ENCODE measurements around the gene IPCEF1.

The IPCEF1 gene

DNA sequence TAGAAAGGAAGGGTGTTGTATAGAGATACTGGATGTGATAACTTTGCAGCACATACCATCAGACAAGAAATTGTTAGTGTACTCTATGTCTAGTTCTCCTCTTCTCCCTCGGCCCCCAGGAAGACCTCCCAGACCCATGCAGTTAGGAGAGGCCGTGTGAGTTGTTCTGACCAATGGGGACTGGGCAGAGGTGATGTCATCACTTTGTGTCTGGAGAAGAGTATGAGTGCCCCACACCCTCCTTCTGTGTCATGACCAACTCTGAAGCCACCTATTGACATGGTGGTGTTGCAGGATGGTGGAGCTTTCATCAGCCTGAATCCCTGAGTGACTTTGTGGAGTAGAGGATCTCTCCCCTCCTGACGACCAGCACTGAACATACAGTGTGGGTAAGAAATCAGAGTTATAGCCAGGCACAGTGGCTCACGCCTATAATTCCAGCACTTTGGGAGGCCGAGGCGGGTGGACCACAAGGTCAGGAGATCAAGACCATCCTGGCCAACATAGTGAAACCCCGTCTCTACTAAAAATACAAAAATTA is 72.2 kb downstream of the IPCEF1 start:
- no peak for DNase-seq
- in situ Hi-C loops (cut with HindIII; ENCODE audit: low pct_ligation_motif_present, low sequenced_read_pairs): no loop called here
- H3K27me3 ChIP-seq (replicated peaks): no peaks in the 10 kb centered on the region
- H3K36me3 ChIP-seq (replicated peaks): no peaks in the 10 kb centered on the region
- no peak overlapping the region for H3K27ac ChIP-seq
- TF ChIP-seq, protein P1, sequence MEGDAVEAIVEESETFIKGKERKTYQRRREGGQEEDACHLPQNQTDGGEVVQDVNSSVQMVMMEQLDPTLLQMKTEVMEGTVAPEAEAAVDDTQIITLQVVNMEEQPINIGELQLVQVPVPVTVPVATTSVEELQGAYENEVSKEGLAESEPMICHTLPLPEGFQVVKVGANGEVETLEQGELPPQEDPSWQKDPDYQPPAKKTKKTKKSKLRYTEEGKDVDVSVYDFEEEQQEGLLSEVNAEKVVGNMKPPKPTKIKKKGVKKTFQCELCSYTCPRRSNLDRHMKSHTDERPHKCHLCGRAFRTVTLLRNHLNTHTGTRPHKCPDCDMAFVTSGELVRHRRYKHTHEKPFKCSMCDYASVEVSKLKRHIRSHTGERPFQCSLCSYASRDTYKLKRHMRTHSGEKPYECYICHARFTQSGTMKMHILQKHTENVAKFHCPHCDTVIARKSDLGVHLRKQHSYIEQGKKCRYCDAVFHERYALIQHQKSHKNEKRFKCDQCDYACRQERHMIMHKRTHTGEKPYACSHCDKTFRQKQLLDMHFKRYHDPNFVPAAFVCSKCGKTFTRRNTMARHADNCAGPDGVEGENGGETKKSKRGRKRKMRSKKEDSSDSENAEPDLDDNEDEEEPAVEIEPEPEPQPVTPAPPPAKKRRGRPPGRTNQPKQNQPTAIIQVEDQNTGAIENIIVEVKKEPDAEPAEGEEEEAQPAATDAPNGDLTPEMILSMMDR (IDR thresholded peaks at IDR 0.05; ENCODE audit: low read depth, low read length, missing control alignments): no peak
- H3K4me3 ChIP-seq (ENCODE audit: low read depth, low read length): no peak overlapping the region

DNA sequence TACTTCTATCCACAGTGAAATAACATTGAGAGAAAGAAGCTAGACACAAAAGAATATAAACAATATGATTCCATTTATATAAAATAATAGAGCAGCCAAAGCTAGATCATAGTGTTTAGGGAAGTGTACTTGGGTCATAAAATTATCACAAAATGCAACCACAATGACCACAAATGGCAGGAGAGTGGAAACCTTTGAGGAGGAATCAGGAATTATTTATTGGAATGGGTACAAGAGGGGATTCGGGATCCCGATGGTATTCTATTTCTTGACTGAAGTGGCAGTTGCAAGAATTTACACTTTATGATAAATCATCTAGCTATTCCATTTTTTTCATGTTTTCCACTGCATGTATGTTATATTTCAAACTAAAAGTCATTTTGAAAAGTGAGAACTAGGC is 76.1 kb downstream of the IPCEF1 start:
- TF ChIP-seq, protein P1 (IDR thresholded peaks at IDR 0.05; ENCODE audit: low read depth, low read length, missing control alignments): no peak
- no peaks in the 10 kb centered on the region for H3K27me3 ChIP-seq (replicated peaks)
- no peaks in the 10 kb centered on the region for H3K36me3 ChIP-seq (replicated peaks)
- in situ Hi-C loops (cut with HindIII; ENCODE audit: low pct_ligation_motif_present, low sequenced_read_pairs): no loop called here
- H3K27ac ChIP-seq: no peak overlapping the region
- DNase-seq: no peak
- H3K4me3 ChIP-seq (ENCODE audit: low read depth, low read length): no peak overlapping the region

DNA sequence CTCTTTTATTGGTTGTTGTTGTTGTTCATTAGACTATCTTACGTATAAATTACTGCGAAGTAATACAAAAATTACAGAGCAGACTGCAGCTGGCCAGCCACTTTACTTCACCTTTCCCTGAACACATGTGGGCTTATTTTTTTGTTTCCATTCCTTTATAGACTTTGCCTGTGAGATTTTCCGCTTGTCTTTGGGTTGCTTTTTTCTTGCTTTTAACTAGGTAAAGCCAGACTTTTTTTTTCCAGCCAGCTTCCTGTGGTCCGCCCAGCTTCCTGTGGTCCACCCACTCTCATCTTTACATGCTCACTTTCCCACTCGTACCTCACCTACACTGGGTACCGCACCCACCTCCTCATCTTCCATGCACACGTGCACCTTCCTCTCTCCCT is 79.0 kb downstream of the IPCEF1 start:
- in situ Hi-C loops (cut with HindIII; ENCODE audit: low pct_ligation_motif_present, low sequenced_read_pairs): no loop called here
- Histone ChIP-seq H3K27me3 (replicated peaks) (no peaks in the 10 kb centered on the region), H3K36me3 (replicated peaks) (no peaks in the 10 kb centered on the region), H3K4me3 (ENCODE audit: low read depth, low read length) (no peak overlapping the region), H3K27ac (no peak overlapping the region)
- TF ChIP-seq, protein P1 (IDR thresholded peaks at IDR 0.05; ENCODE audit: low read depth, low read length, missing control alignments): no peak
- no peak for DNase-seq

DNA sequence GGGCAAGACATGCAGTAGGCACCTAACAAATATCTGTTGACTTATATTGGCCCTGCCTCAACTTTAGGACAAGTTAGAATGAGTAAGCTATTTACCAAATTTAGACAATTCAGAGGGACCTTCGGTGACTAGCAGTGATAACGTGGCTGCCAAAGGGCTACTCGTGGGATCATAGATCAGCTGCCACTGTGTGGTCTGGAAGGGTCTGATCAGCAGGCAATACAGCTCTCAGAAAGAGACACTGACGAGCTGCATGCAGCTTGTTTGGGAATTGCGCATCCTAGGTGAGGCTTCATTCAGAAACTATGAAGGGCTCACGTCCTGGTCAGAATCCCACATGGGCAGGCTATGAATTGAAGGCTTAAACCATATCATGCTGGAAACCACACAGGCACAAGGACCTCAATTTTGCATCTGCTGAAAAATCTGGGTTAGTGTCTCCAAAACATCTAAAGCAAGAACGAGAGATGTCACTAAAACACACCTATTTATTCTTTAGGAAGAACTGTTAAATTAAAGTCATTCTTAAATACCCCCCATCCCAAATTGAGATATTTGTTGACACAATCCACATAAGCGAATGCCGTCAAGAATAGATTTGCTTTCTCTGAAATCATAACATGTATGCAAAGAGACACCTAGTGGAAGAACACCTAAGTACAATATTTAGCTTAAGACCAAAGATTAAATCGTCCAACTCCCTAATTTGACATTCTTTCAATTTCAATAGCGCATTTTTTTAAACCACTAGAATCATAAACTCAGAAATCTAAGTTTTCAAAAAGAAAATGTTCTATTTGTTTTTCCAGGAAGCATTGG is 79.6 kb downstream of the IPCEF1 start:
- TF ChIP-seq, protein P1 (IDR thresholded peaks at IDR 0.05; ENCODE audit: low read depth, low read length, missing control alignments): peak; percentile 19
- DNase-seq: no peak
- in situ Hi-C loops (cut with HindIII; ENCODE audit: low pct_ligation_motif_present, low sequenced_read_pairs): no loop called here
- H3K27me3 ChIP-seq (replicated peaks): no peaks in the 10 kb centered on the region
- no peak overlapping the region for H3K4me3 ChIP-seq (ENCODE audit: low read depth, low read length)
- H3K27ac ChIP-seq: no peak overlapping the region
- H3K36me3 ChIP-seq (replicated peaks): no peaks in the 10 kb centered on the region

DNA sequence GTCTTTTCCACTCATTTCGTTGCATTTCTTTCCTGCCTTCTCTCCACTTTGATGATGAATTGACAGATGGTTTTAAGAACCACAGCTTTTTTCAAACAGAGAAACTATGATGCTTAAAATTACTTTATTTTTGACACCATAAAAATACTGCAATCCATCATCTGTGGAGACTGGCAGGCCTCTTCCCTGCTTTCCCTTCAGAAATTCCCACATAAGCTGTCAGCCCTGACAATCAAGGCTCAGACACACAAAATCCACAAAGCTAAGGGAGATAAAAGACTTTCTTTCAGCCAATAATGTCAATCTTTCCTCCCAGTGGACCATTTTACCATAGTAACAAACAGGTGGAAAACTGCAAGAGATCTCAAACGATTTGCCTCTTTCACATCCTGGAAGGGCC is 82.4 kb downstream of the IPCEF1 start:
- Histone ChIP-seq H3K36me3 (replicated peaks) (no peaks in the 10 kb centered on the region), H3K4me3 (ENCODE audit: low read depth, low read length) (no peak overlapping the region), H3K27ac (no peak overlapping the region), H3K27me3 (replicated peaks) (no peaks in the 10 kb centered on the region)
- in situ Hi-C loops (cut with HindIII; ENCODE audit: low pct_ligation_motif_present, low sequenced_read_pairs): no loop called here
- DNase-seq: no peak
- TF ChIP-seq, protein P1 (IDR thresholded peaks at IDR 0.05; ENCODE audit: low read depth, low read length, missing control alignments): no peak

Data from brain microvascular endothelial cell (primary cell).